ENCODE data around the gene MYO1G.

GRCh38 chr7:45026984-45027773, 48.4 kb upstream of the MYO1G start:
- TF ChIP-seq, protein P1, sequence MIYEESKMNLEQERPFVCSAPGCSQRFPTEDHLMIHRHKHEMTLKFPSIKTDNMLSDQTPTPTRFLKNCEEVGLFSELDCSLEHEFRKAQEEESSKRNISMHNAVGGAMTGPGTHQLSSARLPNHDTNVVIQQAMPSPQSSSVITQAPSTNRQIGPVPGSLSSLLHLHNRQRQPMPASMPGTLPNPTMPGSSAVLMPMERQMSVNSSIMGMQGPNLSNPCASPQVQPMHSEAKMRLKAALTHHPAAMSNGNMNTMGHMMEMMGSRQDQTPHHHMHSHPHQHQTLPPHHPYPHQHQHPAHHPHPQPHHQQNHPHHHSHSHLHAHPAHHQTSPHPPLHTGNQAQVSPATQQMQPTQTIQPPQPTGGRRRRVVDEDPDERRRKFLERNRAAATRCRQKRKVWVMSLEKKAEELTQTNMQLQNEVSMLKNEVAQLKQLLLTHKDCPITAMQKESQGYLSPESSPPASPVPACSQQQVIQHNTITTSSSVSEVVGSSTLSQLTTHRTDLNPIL (CRISPR knock-in tag; IDR thresholded peaks at IDR 0.05; ENCODE audit: low read depth), result no peak
- TF ChIP-seq RARB (CRISPR knock-in tag; IDR thresholded peaks at IDR 0.05), result no peak
- TF ChIP-seq GLIS3 (CRISPR knock-in tag; IDR thresholded peaks at IDR 0.05), result no peak
- TF ChIP-seq CSDC2 (CRISPR knock-in tag; IDR thresholded peaks at IDR 0.05), result no peak

Measured in SK-N-SH treated with all-trans-retinoic acid at 6 μM for 48 hours (cell line).